ENCODE data around the gene ISL2. TPM values are rescaled to one million over a fixed set of nuclear protein-coding genes. Genes with fewer than 3 reads are reported as not detected.

The ISL2 gene
- total and polyA plus RNA-seq, 9 of the 15 experiments (the other 6 are each of a cell fraction or from before 2014, with no cell fraction given): 0.15 to 23.7 (median 4.0) TPM

DNA sequence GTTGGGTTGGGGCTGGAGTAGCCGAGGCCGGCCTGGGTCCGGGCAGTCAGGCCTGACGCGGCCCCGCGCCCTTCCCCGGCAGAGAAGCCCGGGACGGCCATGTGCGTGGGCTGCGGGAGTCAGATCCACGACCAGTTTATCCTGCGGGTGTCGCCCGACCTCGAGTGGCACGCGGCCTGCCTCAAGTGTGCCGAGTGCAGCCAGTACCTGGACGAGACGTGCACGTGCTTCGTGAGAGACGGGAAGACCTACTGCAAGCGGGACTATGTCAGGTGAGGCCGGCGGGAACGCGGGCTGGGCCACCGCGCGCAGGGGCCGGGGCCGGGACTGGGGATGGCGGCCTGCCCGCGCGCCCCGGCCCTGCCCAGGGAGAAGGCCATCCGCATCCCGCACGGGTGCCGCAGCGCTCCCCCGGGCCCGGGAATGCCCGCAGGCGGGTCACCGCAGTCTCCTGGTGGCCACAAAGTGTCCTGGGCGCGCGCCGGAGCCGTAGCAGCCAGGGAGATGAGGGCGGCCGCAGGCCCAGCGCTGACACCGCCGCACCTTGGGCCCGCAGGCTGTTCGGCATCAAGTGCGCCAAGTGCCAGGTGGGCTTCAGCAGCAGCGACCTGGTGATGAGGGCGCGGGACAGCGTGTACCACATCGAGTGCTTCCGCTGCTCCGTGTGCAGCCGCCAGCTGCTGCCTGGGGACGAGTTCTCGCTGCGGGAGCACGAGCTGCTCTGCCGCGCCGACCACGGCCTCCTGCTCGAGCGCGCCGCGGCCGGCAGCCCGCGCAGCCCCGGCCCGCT, 1.3 kb downstream of the ISL2 start (continued):
- TF ChIP-seq, protein P1, sequence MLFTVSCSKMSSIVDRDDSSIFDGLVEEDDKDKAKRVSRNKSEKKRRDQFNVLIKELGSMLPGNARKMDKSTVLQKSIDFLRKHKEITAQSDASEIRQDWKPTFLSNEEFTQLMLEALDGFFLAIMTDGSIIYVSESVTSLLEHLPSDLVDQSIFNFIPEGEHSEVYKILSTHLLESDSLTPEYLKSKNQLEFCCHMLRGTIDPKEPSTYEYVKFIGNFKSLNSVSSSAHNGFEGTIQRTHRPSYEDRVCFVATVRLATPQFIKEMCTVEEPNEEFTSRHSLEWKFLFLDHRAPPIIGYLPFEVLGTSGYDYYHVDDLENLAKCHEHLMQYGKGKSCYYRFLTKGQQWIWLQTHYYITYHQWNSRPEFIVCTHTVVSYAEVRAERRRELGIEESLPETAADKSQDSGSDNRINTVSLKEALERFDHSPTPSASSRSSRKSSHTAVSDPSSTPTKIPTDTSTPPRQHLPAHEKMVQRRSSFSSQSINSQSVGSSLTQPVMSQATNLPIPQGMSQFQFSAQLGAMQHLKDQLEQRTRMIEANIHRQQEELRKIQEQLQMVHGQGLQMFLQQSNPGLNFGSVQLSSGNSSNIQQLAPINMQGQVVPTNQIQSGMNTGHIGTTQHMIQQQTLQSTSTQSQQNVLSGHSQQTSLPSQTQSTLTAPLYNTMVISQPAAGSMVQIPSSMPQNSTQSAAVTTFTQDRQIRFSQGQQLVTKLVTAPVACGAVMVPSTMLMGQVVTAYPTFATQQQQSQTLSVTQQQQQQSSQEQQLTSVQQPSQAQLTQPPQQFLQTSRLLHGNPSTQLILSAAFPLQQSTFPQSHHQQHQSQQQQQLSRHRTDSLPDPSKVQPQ (CRISPR knock-in tag; IDR thresholded peaks at IDR 0.05; ENCODE audit: borderline replicate concordance): no peak
- TF ChIP-seq EHMT2 (IDR thresholded peaks at IDR 0.05): no peak
- no peak for TF ChIP-seq NCOA2 (IDR thresholded peaks at IDR 0.05; ENCODE audit: partially characterized antibody in 2 of 2)
- TF ChIP-seq POLR2G (IDR thresholded peaks at IDR 0.05; ENCODE audit: low read depth, low read length): peak; percentile 83
- peak; percentile 74; the same call in 1 of the 2 replicates for TF ChIP-seq HNRNPL (IDR thresholded peaks at IDR 0.05; ENCODE audit: low read depth, low read length)
- no peak for TF ChIP-seq GTF2F1 (IDR thresholded peaks at IDR 0.05; ENCODE audit: low read depth, low read length)
- TF ChIP-seq RBM22 (IDR thresholded peaks at IDR 0.05; ENCODE audit: low read depth, low read length, poor library complexity, severe bottlenecking): no peak
- no peak for TF ChIP-seq NFIC (IDR thresholded peaks at IDR 0.05)
- TF ChIP-seq, protein P2, sequence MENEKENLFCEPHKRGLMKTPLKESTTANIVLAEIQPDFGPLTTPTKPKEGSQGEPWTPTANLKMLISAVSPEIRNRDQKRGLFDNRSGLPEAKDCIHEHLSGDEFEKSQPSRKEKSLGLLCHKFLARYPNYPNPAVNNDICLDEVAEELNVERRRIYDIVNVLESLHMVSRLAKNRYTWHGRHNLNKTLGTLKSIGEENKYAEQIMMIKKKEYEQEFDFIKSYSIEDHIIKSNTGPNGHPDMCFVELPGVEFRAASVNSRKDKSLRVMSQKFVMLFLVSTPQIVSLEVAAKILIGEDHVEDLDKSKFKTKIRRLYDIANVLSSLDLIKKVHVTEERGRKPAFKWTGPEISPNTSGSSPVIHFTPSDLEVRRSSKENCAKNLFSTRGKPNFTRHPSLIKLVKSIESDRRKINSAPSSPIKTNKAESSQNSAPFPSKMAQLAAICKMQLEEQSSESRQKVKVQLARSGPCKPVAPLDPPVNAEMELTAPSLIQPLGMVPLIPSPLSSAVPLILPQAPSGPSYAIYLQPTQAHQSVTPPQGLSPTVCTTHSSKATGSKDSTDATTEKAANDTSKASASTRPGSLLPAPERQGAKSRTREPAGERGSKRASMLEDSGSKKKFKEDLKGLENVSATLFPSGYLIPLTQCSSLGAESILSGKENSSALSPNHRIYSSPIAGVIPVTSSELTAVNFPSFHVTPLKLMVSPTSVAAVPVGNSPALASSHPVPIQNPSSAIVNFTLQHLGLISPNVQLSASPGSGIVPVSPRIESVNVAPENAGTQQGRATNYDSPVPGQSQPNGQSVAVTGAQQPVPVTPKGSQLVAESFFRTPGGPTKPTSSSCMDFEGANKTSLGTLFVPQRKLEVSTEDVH (IDR thresholded peaks at IDR 0.05; ENCODE audit: low read depth, partially characterized antibody): no peak
- no peak; the same call in 1 of the 2 replicates for TF ChIP-seq TARDBP (IDR thresholded peaks at IDR 0.05)
- TF ChIP-seq TCF7L2 (IDR thresholded peaks at IDR 0.05; ENCODE audit: low read depth, low read length): no peak
- TF ChIP-seq ZNF586 (CRISPR knock-in tag; conservative IDR thresholded peaks at IDR 0.05): no peak
- no peak for TF ChIP-seq TAF15 (IDR thresholded peaks at IDR 0.05; ENCODE audit: low read depth, low read length)
- TF ChIP-seq PPARD (CRISPR knock-in tag; IDR thresholded peaks at IDR 0.05): no peak
- TF ChIP-seq SRSF1 (IDR thresholded peaks at IDR 0.05; ENCODE audit: low read depth, low read length): no peak
- no peak for TF ChIP-seq SIRT6 (IDR thresholded peaks at IDR 0.05; ENCODE audit: low read depth, low read length)
- TF ChIP-seq XRCC3 (IDR thresholded peaks at IDR 0.05): no peak
- no peak; the same call in 1 of the 2 replicates for TF ChIP-seq ZNF263 (CRISPR knock-in tag; IDR thresholded peaks at IDR 0.05; ENCODE audit: borderline replicate concordance)
- TF ChIP-seq NFRKB (IDR thresholded peaks at IDR 0.05; ENCODE audit: low read depth): no peak
- TF ChIP-seq POLR2B (IDR thresholded peaks at IDR 0.05; ENCODE audit: low read depth, partially characterized antibody): no peak
- TF ChIP-seq NR1H2 (CRISPR knock-in tag; IDR thresholded peaks at IDR 0.05): no peak
- TF ChIP-seq SRF (CRISPR knock-in tag; IDR thresholded peaks at IDR 0.05): no peak
- TF ChIP-seq ZEB2 (IDR thresholded peaks at IDR 0.05): no peak
- TF ChIP-seq ZNF347 (CRISPR knock-in tag; IDR thresholded peaks at IDR 0.05; ENCODE audit: low read depth): no peak
- peak; percentile 20; the same call in 1 of the 2 replicates for TF ChIP-seq NR3C1 (CRISPR knock-in tag; IDR thresholded peaks at IDR 0.05)
